ENCODE results near the gene PRPF38B.
A peak's percentile ranks its signal among the peaks of the same experiment; 100 is the strongest.

PRPF38B gene

DNA sequence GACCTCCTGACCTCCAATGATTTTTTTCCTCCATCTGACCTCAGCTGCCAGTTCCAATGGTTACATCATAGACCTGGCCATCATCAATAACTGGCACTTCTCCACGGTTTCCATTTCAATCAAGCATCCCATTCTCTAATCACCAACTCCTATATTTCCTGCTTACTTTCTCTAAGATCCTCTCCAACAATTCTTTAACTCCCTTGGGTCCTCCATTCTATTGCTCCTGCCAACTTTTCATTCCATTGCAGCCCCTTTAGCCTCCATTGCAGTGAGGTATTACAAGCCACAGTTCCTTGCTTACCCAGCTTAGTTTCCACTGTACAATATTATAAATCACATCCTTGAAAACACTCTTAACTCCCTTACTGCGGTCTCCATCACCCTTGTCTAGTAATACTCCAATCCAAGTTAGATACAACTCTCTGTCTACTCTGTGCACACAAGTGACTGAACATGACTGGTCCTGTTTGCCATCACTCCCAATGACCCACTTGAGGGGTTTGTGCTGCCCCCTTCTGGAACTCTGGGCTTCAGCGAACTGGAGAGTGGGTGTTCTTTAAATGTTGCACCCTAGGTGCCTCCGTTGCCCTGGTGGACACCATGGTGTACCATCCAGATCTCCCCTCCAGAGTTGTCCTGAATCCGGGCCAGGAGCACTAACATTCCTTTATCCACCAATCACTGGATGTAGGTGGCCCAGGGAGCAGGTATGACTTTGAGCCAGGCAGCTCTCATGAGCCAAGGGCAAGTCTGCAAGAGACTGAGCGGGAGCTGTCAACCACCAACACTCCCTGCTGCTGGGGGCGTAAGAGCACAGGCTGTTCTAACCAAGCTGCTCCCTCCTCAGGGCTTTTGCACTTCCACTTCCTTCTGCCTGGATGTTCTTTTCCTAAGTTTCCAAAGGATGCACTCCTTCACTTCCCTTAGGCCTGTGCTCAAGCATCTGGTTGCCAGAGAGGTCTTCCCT, 16.9 kb downstream of the PRPF38B start:
- no peak overlapping the region for H3K14ac ChIP-seq (ENCODE audit: low read length)
- no peak overlapping the region for H3K18ac ChIP-seq (ENCODE audit: low read length)
- H3K4ac ChIP-seq (ENCODE audit: low read depth, low read length): no peak overlapping the region
- no peak overlapping the region for H4K8ac ChIP-seq (ENCODE audit: low read depth, low read length)
- H2BK5ac ChIP-seq (ENCODE audit: low read depth, low read length, poor library complexity): no peak overlapping the region
- no CpG with 5 or more reads among the region's 7 CpGs for WGBS (ENCODE audit: extremely low coverage, insufficient coverage, insufficient read length)
- H2AK5ac ChIP-seq (ENCODE audit: low read length): no peak overlapping the region
- H3K4me1 ChIP-seq (ENCODE audit: control insufficient read depth in 1 of 2, insufficient read depth in 2 of 2, low read length in 2 of 2): no peaks in the 10 kb centered on the region
- H3K9me3 ChIP-seq (ENCODE audit: insufficient read depth, low read depth, low read length): no peaks in the 10 kb centered on the region
- no peak overlapping the region for H3K9ac ChIP-seq (ENCODE audit: low read length)
- H2BK120ac ChIP-seq (ENCODE audit: insufficient read depth, low read length, poor library complexity): no peak overlapping the region
- DNase-seq: no peak
- H3K27me3 ChIP-seq (ENCODE audit: insufficient read depth, low read length): no peaks in the 10 kb centered on the region
- no peak overlapping the region for H2BK12ac ChIP-seq (ENCODE audit: low read length)
- H3K79me1 ChIP-seq (ENCODE audit: low read length): no peaks in the 10 kb centered on the region
- H4K91ac ChIP-seq (ENCODE audit: low read depth, low read length): no peak overlapping the region
- H3K79me2 ChIP-seq (ENCODE audit: control insufficient read depth, insufficient read depth, low read length, poor library complexity): no peaks in the 10 kb centered on the region
- H3K4me2 ChIP-seq (ENCODE audit: low read length): no peak overlapping the region
- H3K27ac ChIP-seq (ENCODE audit: low read depth, low read length): no peak overlapping the region
- H4K12ac ChIP-seq (ENCODE audit: low read depth, low read length): no peak overlapping the region
- no peaks in the 10 kb centered on the region for H3K36me3 ChIP-seq (ENCODE audit: control insufficient read depth in 1 of 2, insufficient read depth in 2 of 2, low read length in 2 of 2)
- H3K23ac ChIP-seq (ENCODE audit: low read length): no peak overlapping the region
- no peak overlapping the region for H3K4me3 ChIP-seq (ENCODE audit: low read depth, low read length)
- no peak overlapping the region for H2AFZ ChIP-seq (ENCODE audit: insufficient read depth, low read length, poor library complexity)

DNA sequence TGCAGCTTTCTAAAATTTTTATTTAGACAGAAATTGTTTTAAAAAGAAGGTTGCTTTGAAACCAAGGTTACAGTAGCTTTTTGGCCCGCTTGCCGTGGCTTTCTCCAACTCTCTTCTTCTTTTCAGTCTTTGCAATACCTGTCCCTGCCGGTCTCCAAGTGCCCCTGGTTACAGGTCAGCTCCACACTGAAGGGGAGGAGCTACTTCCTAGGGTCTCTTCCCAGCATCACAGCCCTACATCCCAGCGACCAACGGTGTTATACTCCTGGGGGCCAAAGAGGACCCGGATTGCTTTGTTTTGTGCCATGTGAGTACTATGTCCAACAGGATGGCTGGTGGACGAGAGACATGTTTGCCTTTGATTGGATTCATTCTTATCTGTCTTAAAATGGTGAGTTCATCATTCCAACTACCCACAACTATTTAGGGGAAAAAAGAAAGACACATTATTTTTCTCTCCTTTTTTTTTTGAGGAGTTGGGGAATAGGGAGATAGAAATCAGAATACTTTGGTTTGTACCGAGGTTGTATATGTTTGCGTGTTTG, 20.6 kb downstream of the PRPF38B start, which contains the start of gene FNDC7:
Gene FNDC7 (plus strand): TSS at position 303 of the 545 bp plus-strand sequence. CDS start 26 bp downstream, at position 329.
- H4K91ac ChIP-seq (ENCODE audit: low read depth, low read length): no peak within 1 kb of the TSS
- H3K79me1 ChIP-seq (ENCODE audit: low read length): no peaks in the 10 kb centered on the region
- DNase-seq: no peak
- H3K14ac ChIP-seq (ENCODE audit: low read length): no peak within 1 kb of the TSS
- H2BK5ac ChIP-seq (ENCODE audit: low read depth, low read length, poor library complexity): no peak within 1 kb of the TSS
- H3K4me1 ChIP-seq (ENCODE audit: control insufficient read depth in 1 of 2, insufficient read depth in 2 of 2, low read length in 2 of 2): no peaks in the 10 kb centered on the region
- H3K18ac ChIP-seq (ENCODE audit: low read length): no peak within 1 kb of the TSS
- WGBS (ENCODE audit: extremely low coverage, insufficient coverage, insufficient read length): no CpG with 5 or more reads among the region's 9 CpGs
- H2AK5ac ChIP-seq (ENCODE audit: low read length): no peak within 1 kb of the TSS
- no peak within 1 kb of the TSS for H4K8ac ChIP-seq (ENCODE audit: low read depth, low read length)
- H3K36me3 ChIP-seq (ENCODE audit: control insufficient read depth in 1 of 2, insufficient read depth in 2 of 2, low read length in 2 of 2): no peaks in the 10 kb centered on the region
- H3K23ac ChIP-seq (ENCODE audit: low read length): no peak within 1 kb of the TSS
- H3K9ac ChIP-seq (ENCODE audit: low read length): no peak within 1 kb of the TSS
- no peaks in the 10 kb centered on the region for H3K9me3 ChIP-seq (ENCODE audit: insufficient read depth, low read depth, low read length)
- no peak within 1 kb of the TSS for H4K12ac ChIP-seq (ENCODE audit: low read depth, low read length)
- H2BK12ac ChIP-seq (ENCODE audit: low read length): no peak within 1 kb of the TSS
- no peaks in the 10 kb centered on the region for H3K79me2 ChIP-seq (ENCODE audit: control insufficient read depth, insufficient read depth, low read length, poor library complexity)
- no peak within 1 kb of the TSS for H3K27ac ChIP-seq (ENCODE audit: low read depth, low read length)
- no peak within 1 kb of the TSS for H2BK120ac ChIP-seq (ENCODE audit: insufficient read depth, low read length, poor library complexity)
- H3K4ac ChIP-seq (ENCODE audit: low read depth, low read length): no peak within 1 kb of the TSS
- H3K4me3 ChIP-seq (ENCODE audit: low read depth, low read length): no peak within 1 kb of the TSS
- H2AFZ ChIP-seq (ENCODE audit: insufficient read depth, low read length, poor library complexity): no peak within 1 kb of the TSS
- no peak within 1 kb of the TSS for H3K4me2 ChIP-seq (ENCODE audit: low read length)
- H3K27me3 ChIP-seq (ENCODE audit: insufficient read depth, low read length): no peaks in the 10 kb centered on the region

DNA sequence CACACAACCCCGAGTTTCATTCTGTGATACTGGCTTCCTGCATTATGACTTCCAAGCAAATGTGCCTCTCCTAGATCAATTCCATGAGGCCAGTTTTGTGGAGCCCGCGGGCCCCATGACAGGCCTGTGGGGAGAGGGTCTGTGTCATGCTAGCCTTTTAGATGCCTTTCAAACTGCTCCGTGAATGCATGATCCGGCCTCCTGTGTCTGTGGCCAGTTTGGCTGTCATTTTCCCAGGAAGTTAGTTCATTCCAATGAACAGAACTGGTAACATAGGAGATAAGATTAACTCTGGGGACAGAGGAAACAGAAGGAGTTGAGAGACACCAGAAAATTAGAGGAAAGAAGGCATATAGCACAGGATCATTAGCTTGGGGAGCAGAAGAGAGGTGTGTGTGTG, 23.8 kb downstream of the PRPF38B start:
- H3K4me1 ChIP-seq (ENCODE audit: control insufficient read depth in 1 of 2, insufficient read depth in 2 of 2, low read length in 2 of 2): peaks cover 6 to 8% of the 10 kb centered on the region in 2 experiments
- no peaks in the 10 kb centered on the region for H3K36me3 ChIP-seq (ENCODE audit: control insufficient read depth in 1 of 2, insufficient read depth in 2 of 2, low read length in 2 of 2)
- no peak overlapping the region for H3K14ac ChIP-seq (ENCODE audit: low read length)
- no peak overlapping the region for H3K18ac ChIP-seq (ENCODE audit: low read length)
- no peak overlapping the region for H2BK12ac ChIP-seq (ENCODE audit: low read length)
- H4K12ac ChIP-seq (ENCODE audit: low read depth, low read length): no peak overlapping the region
- peak overlapping the region; percentile 9 for H3K9ac ChIP-seq (ENCODE audit: low read length)
- no peak overlapping the region for H3K27ac ChIP-seq (ENCODE audit: low read depth, low read length)
- peaks cover 2% of the 10 kb centered on the region for H3K79me2 ChIP-seq (ENCODE audit: control insufficient read depth, insufficient read depth, low read length, poor library complexity)
- H3K4me3 ChIP-seq (ENCODE audit: low read depth, low read length): no peak overlapping the region
- H3K4me2 ChIP-seq (ENCODE audit: low read length): no peak overlapping the region
- H3K9me3 ChIP-seq (ENCODE audit: insufficient read depth, low read depth, low read length): no peaks in the 10 kb centered on the region
- peaks cover 3% of the 10 kb centered on the region for H3K79me1 ChIP-seq (ENCODE audit: low read length)
- H3K4ac ChIP-seq (ENCODE audit: low read depth, low read length): no peak overlapping the region
- H2BK120ac ChIP-seq (ENCODE audit: insufficient read depth, low read length, poor library complexity): no peak overlapping the region
- no peak overlapping the region for H4K8ac ChIP-seq (ENCODE audit: low read depth, low read length)
- no peak overlapping the region for H4K91ac ChIP-seq (ENCODE audit: low read depth, low read length)
- no peaks in the 10 kb centered on the region for H3K27me3 ChIP-seq (ENCODE audit: insufficient read depth, low read length)
- WGBS (ENCODE audit: extremely low coverage, insufficient coverage, insufficient read length): no CpG with 5 or more reads among the region's 5 CpGs
- DNase-seq: no peak
- H3K23ac ChIP-seq (ENCODE audit: low read length): no peak overlapping the region
- no peak overlapping the region for H2BK5ac ChIP-seq (ENCODE audit: low read depth, low read length, poor library complexity)
- H2AK5ac ChIP-seq (ENCODE audit: low read length): no peak overlapping the region
- H2AFZ ChIP-seq (ENCODE audit: insufficient read depth, low read length, poor library complexity): no peak overlapping the region

DNA sequence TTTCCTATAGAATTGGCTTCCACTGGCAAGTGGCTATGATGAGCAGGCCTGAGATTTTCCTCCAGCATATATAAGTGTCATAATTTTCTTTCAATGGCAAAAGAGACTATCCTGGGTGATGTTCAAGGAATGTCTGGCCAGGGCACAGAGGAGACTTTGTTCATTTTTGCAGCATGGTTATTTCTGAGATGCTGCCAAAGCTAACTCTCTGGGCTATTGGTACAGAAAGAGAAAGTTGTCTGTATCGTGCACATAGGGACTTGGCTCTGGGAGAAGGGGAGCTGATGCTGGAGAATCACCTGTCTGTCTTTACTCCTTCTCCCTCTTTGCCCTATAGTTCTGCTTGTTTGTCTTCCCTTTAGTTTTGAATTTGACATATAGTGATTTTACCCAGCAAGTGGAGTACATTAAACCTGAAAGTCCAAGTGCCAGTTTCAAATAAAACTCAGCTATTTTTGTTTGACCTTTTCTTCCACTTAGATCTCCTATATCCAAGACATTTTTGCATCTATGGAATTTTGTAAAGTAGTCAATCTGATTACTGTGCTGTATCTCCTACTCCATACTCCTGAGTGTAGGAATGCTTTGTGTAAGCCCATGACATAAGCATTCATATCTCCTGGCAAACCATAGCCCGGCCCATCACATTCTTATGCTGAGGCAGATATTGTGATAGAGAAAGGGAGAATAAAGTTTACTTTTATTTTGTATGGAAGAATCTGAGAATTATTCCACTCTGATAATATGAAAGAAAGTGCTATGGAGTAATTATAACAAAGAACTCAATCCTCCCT, 24.5 kb downstream of the PRPF38B start:
- H4K12ac ChIP-seq (ENCODE audit: low read depth, low read length): no peak overlapping the region
- H3K27me3 ChIP-seq (ENCODE audit: insufficient read depth, low read length): no peaks in the 10 kb centered on the region
- no peak overlapping the region for H3K4ac ChIP-seq (ENCODE audit: low read depth, low read length)
- no CpG with 5 or more reads among the region's 2 CpGs for WGBS (ENCODE audit: extremely low coverage, insufficient coverage, insufficient read length)
- H3K18ac ChIP-seq (ENCODE audit: low read length): no peak overlapping the region
- H3K23ac ChIP-seq (ENCODE audit: low read length): no peak overlapping the region
- H2AFZ ChIP-seq (ENCODE audit: insufficient read depth, low read length, poor library complexity): no peak overlapping the region
- H2BK5ac ChIP-seq (ENCODE audit: low read depth, low read length, poor library complexity): no peak overlapping the region
- no peak overlapping the region for H3K14ac ChIP-seq (ENCODE audit: low read length)
- no peak overlapping the region for H2BK120ac ChIP-seq (ENCODE audit: insufficient read depth, low read length, poor library complexity)
- H3K36me3 ChIP-seq (ENCODE audit: control insufficient read depth in 1 of 2, insufficient read depth in 2 of 2, low read length in 2 of 2): no peaks in the 10 kb centered on the region
- DNase-seq: peak in 1 of 2 donors; percentile 53
- H3K79me2 ChIP-seq (ENCODE audit: control insufficient read depth, insufficient read depth, low read length, poor library complexity): peaks cover 2% of the 10 kb centered on the region
- no peak overlapping the region for H3K4me2 ChIP-seq (ENCODE audit: low read length)
- H3K79me1 ChIP-seq (ENCODE audit: low read length): peaks cover 4% of the 10 kb centered on the region
- no peak overlapping the region for H2AK5ac ChIP-seq (ENCODE audit: low read length)
- no peak overlapping the region for H2BK12ac ChIP-seq (ENCODE audit: low read length)
- H4K8ac ChIP-seq (ENCODE audit: low read depth, low read length): no peak overlapping the region
- no peak overlapping the region for H3K27ac ChIP-seq (ENCODE audit: low read depth, low read length)
- no peak overlapping the region for H3K4me3 ChIP-seq (ENCODE audit: low read depth, low read length)
- no peaks in the 10 kb centered on the region for H3K9me3 ChIP-seq (ENCODE audit: insufficient read depth, low read depth, low read length)
- no peak overlapping the region for H3K9ac ChIP-seq (ENCODE audit: low read length)
- no peak overlapping the region for H4K91ac ChIP-seq (ENCODE audit: low read depth, low read length)
- peaks cover 8 to 9% of the 10 kb centered on the region in 2 experiments for H3K4me1 ChIP-seq (ENCODE audit: control insufficient read depth in 1 of 2, insufficient read depth in 2 of 2, low read length in 2 of 2)
